HG03103 (cell line): ENCODE results near the gene ANKMY1.
"Not testable (repeated sequence)": the region's sequence is repeated elsewhere in the genome, so short reads cannot be mapped to it uniquely, and the experiment has no call there.

Source experiments
- ATAC-seq: cut with Tn5 transposase; IDR thresholded peaks from one replicate; pipeline ENCODE4 v1.9.1; 2021; ENCODE audit warnings: low read depth; ENCODE audit not compliant: unreplicated experiment

The ANKMY1 gene

DNA sequence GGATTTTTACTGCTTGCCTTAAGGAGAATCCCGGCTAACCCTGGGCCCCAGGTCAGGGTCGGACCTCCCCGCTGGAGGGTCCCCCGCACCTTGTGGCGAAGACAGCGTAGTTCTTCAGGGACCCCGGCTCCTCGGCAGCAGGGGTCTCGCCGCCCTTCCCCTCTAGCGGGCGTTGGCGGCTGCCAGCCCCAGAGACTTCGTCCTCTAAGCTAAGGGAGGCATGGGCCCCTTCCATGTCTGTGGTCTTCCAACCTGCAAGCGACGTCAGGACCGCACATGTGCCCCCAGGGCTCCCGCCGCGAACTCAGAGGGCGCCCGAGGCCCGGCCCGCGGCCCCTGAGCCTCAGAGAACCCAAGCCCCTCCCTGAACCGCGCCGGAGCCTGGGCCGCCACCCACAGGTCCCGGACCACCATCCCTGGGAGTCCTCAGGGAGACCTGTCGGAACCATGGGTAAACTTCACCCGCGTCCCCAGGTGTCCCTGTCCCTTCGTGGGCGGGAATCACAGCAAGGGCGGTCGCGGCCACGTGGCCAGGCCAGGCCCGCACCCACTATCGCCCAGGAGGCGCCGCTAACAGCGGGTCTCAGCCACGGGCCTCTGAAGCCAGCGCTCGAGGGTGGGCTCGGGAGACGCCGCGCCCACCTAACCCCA, 562 bp downstream of the ANKMY1 start:
- ATAC-seq, result no peak

DNA sequence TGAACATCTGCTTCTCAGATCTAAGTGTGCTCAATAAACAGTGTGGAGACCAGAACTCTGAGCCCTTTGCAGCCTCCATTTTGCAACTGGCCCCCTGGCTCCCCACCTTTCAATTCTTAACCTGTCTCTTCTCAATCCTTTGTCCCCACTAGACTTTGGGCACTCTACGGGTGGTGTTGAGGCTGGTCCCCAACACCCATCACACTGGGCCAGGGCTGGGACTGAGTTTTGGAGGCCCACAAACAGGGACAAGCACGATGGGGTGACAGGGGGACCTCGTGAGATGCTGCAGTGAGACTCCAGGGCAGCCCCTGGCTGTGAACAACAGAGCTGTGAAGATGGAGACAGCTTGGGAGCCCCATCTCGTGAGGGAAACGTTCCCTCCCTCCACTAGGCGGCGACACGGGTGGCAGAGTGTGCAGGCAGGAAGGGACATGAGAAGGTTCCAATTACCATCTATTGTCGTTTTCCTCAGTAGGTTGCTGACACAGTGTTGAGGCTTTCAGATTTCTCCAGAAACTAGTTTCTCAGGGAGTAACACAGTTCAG, 1.2 kb downstream of the ANKMY1 start:
- ATAC-seq, result no peak

DNA sequence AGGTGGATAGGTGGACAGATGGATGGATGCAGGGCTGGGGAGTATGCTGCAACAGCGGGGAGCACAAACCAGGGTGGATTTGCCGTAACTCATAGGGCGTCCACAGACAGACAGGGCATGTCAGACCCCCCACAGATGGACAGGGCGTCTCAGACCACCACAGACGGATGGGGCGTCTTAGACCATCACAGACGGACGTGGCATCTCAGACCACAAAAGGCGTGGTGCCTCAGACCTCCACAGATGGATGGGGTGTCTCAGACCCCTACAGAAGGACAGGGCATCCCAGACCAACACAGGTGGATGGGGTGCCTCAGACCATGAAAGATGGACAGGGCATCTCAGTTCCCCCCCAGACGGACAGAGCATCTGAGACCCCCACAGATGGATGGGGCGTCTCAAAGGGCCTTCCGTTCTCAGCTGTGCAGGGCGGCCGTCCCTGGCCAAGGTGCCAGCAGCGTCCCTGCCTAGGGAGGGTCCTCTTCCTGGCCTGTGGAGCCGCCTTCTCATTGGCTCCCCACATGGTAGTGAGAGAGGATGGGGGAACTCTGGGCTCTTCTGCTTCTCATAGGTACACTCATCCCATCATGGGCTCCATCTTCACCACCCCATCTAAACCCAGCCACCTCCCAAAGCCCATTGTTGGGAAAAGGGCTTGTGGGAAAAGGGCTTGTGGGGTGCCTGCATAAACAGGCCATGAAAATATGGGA, 2.1 kb downstream of the ANKMY1 start:
- ATAC-seq, result no peak

DNA sequence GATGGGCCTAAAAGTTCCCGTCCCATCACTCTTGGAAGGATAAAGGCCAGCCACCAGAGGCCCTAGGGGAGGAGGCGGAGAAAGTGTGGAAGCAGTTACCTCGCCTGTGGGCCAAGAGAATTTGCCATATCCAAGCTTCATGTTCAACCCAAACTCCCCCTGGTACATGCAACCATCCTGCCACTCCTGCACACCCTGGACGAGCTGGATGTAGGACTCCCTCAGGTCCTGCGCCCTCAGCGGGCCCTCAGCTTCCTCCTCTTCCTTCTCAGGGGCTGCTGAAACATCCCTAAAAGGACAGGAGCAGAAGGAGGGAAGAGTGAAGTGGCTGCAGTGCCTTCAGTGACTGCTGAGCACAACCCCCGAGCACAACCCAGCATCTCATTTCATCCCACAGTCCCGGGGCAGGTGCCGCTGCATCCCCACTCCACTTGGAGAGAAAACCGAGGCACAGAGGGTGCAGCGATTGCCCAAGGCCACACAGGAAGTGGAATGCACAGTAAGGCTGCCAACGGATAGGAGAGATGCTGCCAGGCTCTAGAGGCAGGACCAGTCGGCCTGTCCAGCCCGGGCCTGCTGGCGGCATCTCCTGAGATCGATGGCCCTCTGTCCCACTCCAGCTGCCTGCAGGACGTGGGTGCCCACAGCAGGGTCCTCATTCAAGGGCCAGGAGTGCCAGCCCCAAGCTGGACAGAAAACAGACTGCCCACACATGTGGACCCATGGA, 2.9 kb downstream of the ANKMY1 start:
- ATAC-seq, result no peak

DNA sequence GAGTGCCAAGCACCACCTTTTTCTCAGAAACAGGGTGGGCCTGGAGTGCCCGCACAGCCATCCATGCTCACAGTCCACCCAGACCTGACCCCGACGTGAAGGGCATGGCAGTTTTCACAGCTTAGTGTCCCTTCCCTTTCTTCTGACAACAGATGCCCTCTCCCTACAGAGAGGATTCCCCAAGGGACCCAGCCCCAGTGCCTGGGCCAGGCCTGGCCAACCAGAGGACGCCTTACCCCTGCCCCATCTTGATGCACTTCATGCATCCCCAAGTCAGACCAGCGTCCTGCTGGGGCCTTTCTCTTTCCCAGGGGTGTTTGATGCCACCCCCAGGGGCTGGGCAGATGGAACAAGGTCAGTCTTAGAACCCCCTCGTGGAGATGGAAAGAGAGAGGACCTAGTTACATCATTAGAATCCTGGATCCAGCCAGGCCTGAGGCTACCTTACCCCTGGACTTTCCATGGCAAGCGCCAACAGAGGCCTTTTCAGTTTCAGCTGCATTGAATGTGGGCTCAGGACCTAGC, 3.8 kb downstream of the ANKMY1 start:
- ATAC-seq, result no peak

DNA sequence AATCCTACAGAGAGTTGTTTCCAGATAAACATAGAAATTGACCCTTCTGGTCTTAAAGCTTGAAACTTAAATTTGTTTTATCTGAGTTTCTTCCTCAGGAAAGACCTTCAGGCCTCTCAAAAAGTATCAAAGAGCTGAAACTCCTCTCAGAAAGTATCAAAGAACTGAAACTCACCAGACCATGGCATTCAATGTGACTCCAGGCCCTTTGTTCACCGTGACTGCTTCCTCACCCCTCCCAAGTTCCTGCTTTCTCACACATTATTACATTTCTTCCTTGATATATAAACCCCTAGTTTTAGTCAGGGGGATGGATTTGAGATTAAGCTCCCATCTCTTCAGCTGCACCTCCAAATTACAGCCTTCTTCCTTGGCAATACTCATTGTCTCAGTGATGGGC, 6.0 kb downstream of the ANKMY1 start:
- no peak for ATAC-seq

DNA sequence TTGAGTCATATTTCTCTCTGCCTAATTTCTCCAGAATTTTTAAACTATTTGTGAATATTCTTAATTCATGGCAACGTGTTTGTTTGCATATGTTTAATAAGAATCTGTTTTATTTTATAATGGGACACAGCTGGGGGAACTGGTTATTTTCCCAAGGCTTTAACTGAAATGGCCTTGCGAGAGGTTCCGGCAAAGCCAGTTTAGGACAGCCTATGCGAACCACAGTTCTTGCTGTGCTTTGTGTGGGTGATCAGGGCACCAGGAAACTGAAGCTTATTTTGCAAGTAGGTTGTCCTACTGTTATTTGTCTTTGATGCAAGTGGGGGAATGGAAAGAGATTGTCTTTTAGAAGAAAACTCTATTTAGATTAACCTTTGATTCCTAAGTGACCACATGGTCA, 6.5 kb downstream of the ANKMY1 start:
- ATAC-seq, result no peak

DNA sequence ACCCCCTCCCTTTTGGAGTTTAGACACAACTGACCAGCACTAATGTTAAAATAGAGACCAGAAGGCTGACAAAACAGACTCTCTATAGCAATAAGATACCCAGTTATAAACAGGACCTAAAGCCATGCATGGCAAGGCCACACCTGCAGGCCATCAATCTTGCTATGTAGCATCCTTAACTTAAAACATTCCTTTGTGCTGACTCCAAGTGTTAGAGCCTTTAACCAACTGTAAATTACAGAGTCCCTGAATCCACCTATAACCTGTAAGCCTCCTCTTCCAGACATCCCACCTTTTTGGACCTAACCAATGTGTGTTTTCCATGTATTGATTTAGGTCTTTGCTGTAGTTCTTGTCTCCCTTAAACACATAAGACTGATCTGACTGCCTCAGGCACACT, 17.9 kb downstream of the ANKMY1 start:
- ATAC-seq, result no peak

DNA sequence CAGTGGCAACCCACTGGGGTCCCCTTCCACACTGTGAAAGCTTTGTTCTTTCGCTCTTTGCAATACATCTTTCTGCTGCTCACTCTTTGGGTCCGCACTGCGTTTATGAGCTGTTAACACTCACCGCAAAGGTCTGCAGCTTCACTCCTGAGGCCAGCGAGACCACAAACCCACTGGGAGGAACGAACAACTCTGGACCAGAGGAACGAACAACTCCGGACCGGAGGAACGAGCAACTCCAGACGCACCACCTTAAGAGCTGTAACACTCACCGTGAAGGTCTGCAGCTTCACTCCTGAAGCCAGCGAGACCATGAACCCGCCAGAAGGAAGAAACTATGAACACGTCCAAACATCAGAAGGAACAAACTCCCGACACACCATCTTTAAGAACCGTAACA, 18.7 kb downstream of the ANKMY1 start:
- not testable (repeated sequence) for ATAC-seq

DNA sequence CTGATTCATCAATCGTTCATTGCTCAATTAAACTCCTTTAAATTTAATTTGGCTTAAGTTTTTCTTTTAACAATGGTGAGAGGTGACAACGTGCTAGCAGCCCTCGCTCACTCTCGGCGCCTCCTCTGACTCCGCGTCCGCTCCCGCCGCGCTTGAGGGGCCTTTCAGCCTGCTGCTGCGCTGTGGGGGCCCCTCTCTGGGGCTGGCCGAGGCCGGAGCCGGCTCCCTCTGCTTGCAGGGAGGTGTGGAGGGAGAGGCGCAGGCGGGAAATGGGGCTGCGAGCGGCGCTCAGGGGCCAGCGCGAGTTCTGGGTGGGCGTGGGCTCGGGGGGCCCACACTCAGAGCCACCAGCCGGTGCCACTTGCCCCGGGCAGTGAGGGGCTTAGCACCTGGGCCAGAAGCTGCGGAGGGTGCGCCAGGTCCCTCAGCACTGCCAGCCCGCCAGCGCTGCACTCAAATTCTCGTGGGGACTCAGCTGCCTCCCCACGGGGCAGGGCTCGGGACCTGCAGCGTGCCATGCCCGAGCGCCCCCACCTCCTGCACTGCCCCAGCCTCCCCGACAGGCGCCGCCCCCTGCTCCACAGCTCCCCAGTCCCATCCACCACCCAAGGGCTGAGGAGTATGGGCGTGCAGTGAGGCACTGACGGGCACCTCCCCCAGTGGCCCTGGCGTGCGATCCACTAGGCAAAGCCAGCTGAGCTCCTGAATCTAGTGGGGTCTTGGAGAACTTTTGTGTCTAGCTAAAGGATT, 19.6 kb downstream of the ANKMY1 start:
- no peak for ATAC-seq

DNA sequence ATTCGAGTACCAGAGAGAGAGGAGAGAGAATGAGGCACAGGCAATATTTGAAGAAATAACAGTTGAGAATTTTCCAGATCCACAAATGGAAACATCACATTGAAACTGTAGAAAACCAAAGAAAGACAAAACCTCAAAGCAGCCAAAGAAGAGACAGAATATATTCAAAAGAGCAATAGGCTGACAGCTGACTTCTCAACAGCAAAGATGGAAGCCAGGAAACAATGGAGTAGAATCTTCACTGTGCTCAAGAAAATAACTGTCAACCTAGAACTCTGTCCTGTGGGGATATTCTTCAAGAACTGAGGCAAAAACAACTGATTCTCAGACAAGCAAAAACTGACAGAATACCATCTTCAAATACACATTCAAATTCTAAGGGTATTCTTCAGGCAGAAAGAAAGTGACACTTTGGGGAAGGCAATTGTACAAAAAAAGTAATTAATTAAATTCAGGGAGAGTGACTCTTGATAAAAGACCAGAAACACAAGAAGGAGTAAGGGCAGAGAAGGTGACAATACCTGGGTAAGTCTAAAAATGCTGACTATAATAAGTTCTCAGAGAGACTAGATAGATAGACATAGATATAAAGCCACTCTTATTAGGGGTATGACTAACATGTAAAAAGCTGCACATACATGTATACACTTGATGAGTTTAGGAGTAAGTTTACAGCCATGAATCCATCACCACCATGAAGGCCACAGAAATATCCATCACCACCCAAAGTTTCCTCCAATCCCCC, 25.6 kb downstream of the ANKMY1 start:
- no peak for ATAC-seq

DNA sequence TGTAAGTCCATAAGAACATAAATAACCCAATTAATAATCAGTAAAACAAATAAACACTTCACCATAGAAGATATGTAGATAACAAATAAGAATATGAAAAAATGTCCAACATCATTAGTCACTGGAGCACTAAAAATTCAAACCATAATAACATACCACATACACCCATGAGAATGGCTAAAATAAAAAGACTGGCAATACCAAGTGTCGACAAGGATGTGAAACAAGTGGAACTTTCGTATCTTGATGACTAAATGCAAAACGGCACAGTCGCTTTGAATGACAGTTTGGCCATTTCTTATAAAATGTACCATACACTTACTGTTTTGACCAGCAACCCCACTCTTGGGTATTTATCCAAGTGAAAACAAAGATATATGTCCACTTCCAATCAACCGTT, 26.8 kb downstream of the ANKMY1 start:
- ATAC-seq, result no peak

DNA sequence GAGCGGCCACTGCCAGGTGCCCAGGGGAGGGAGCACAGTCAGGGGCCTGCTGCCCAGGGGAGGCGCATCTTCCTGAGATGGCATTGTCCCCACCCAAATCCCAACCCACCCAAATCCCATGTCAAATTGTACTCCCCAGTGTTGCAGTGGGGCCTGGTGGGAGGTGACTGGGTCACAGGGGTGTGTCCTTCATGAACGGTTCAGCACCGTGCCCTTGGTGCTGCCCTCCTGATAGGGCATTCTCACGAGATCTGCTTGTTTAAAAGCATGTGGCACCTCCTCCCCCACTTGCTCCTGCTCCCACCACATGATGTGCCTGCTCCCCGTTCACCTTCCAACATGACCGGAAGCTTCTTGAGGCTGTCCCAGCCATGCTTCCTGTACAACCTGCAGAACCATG, 27.6 kb downstream of the ANKMY1 start:
- no peak for ATAC-seq

DNA sequence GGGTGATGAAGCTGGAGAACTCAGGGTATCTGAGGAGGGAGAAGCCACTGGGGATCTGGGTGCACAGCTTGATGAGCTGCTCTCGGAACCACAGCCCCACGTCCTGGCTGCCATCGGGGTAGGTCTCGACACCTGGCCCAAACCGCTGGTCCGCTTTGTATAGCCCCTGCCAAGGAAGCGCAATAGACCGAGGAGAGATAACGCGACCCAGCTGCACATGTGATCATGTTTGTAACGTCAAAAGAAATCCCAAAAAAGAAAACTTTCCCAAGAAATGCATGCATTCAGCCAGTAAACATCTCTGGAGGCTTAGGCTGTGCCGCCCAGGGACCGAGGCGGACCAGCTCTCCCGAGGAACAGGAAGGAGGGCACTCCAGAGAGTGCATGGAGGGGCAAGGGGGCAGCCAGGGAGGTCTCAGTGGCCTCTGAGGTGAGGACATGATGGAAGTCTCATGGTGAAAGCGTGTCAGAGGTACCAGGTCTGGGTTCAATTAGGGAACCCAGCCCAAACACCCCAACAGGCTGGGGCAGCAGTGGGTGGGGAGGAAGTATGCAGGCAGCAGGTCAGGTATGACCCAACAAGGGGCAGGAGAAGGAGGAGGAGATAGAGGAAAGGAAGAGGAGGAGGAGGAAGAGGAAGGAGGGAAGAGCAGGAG, 28.3 kb downstream of the ANKMY1 start:
- ATAC-seq, result no peak

DNA sequence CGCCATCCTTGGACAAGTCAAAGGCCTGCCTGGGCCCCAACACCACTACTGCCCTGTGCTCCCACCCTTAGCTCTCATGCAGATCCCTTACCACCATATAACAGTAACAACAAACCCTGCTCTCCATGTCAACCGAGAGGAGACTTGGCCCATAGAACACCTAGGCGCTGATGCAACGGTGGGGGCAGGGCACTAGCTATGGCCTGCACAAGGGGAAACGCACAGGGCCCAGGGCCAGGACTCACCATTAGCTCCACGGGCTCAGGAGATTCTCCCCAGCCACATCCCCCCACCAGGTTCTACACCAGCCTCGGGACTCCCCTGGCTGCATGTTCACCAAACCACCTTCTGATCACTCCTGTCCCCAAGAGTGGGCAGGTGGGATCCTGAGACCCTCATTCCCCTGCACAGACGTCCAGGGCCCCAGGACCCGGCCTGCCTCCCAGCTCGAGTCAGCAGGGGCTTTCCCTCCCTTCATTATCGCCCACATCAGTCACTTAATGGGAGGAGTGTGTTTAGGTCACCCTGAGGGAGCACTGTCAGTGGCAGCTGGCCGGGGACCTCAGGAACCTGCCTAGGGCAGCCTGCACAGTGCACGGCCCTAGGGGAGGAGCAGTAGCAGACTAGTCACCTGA, 29.3 kb downstream of the ANKMY1 start:
- no peak for ATAC-seq

DNA sequence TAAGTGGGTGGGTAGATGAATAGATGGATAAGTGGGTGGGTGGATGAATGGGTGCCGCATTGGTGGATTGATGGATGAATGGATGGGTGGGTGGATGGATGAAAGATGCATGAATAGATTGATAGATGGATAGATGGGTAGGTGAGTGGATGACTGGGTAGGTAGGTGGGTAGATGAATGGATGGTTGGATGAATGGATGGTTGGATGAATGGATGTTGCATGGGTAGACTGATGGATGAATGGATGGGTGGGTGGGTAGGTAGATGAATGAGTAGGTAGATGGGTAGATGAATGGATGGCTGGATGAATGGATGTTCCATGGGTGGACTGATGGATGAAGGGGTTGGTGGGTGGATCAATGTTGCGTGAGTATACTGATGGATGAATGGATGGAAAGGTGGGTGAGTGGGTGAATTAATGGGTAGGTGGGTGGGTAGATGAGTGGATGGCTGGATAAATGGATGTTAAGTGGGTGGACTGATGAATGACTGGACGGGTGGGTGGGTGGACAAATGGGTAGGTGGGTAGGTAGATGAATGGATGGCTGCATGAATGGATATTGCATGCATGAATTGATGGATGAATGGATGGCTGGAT, 30.5 kb downstream of the ANKMY1 start:
- no peak for ATAC-seq

DNA sequence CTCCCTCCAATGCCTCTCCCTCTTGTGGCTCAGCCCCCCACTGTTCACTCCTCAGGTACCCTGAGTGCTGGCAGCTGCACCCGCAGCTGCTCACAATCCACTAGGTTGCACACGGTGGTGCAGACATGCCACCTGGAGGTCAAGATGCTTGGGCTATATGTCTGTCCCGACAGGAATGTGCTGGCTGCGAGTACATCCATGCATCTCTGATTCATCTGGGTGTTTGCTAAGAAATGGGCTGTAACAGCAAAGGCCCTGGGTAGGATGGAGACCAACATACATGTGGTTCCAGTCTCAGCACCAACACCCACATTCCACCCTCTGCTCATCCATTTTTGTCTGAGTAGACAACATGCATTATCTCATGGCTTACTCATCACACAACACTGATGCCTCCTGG, 31.3 kb downstream of the ANKMY1 start:
- ATAC-seq, result no peak

DNA sequence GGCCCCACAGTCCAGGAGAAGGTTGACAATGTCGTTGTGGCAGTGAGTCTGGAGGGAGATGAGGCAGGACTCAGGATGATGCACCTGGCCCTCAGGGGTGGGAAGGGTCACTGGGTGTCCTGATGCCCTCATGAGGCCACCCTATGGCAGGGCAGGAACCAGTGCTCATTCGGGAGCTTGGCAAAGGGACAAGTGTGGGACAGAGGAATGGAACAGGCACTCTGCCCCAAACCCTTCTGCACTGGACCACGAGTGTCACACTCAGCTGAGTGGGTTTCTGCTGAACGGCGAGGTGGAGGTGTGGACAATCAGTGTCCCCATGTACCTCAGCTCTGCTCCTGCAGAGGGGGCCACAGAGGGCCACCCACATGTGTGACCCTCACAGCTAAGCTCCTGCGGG, 32.0 kb downstream of the ANKMY1 start:
- no peak for ATAC-seq
